Smooth muscle cell (in vitro differentiated cells): ENCODE results near the gene C1orf115. TPM values are rescaled to one million over a fixed set of nuclear protein-coding genes. Genes with fewer than 3 reads are reported as not detected.
A peak's percentile ranks its signal among the peaks of the same experiment; 100 is the strongest.

Experiments
- DNase-seq: peaks from one replicate; lab custom pipeline; 2025; ENCODE audit not compliant: unreplicated experiment; lab: John Stamatoyannopoulos, UW
- H2AFZ ChIP-seq: fragments of 200-600 bp; sonication (generic); 2 replicates; pipeline ENCODE4 v1.6.0; 2016; ENCODE audit warnings: antibody characterized with exemption, low read depth, mild to moderate bottlenecking
- H3F3A ChIP-seq: fragments of 200-600 bp; sonication (generic); 2 replicates; pipeline ENCODE4 v1.6.0; 2017; ENCODE audit warnings: antibody characterized with exemption, low read depth
- H3K27ac ChIP-seq: fragments of 200-600 bp; sonication (generic); 2 replicates; pipeline ENCODE4 v1.5.1; 2016; ENCODE audit warnings: low read depth, mild to moderate bottlenecking
- H3K27me3 ChIP-seq: fragments of 200-600 bp; sonication (generic); 2 replicates; pipeline ENCODE4 v1.6.1; 2016; ENCODE audit warnings: low read depth, mild to moderate bottlenecking
- H3K36me3 ChIP-seq: fragments of 200-600 bp; sonication (generic); 2 replicates; pipeline ENCODE4 v1.5.1; 2016; ENCODE audit warnings: low read depth
- H3K4me1 ChIP-seq: fragments of 200-600 bp; sonication (generic); 2 replicates; pipeline ENCODE4 v1.5.1; 2016; ENCODE audit warnings: low read depth
- H3K4me2 ChIP-seq: fragments of 200-600 bp; sonication (generic); 2 replicates; pipeline ENCODE4 v1.6.0; 2016; ENCODE audit warnings: mild to moderate bottlenecking
- H3K4me3 ChIP-seq: fragments of 200-600 bp; sonication (generic); 2 replicates; pipeline ENCODE4 v1.5.1; 2016; ENCODE audit warnings: mild to moderate bottlenecking
- H3K79me2 ChIP-seq: fragments of 200-600 bp; sonication (generic); 2 replicates; pipeline ENCODE4 v1.6.0; 2016; ENCODE audit warnings: low read depth, mild to moderate bottlenecking
- H3K9ac ChIP-seq: fragments of 200-600 bp; sonication (generic); 2 replicates; pipeline ENCODE4 v1.6.0; 2016; ENCODE audit warnings: low read depth
- H3K9me3 ChIP-seq: fragments of 200-600 bp; sonication (generic); replicated peaks from 2 replicates; pipeline ENCODE4 v1.5.1; 2016; ENCODE audit warnings: low read depth
- H4K20me1 ChIP-seq: fragments of 200-600 bp; sonication (generic); 2 replicates; pipeline ENCODE4 v1.6.0; 2016; ENCODE audit warnings: low read depth
- CTCF ChIP-seq: fragments of 200-600 bp; sonication (generic); IDR thresholded peaks from 2 replicates; pipeline ENCODE4 v1.5.1; 2017; ENCODE audit warnings: borderline replicate concordance, mild to moderate bottlenecking, antibody characterized with exemption; ENCODE audit not compliant: insufficient read depth, poor library complexity, severe bottlenecking
- WGBS: methylation state at CpG from one replicate; pipeline ENCODE4 v1.1.7; 2016; ENCODE audit warnings: low lambda C conversion rate; 5-methylcytosine and 5-hydroxymethylcytosine counted together
- polyA plus RNA-seq: library from polyadenylated mRNA; unstranded; fragments of >200 nt; fragmentation: Nextera tagmentation; extraction: Ambion mirVana; gene quantifications from 2 replicates; pipeline ENCODE4 v1.2.1, GENCODE V29; 2016
- total RNA-seq: library from RNA; depleted of rRNA; stranded (reverse); fragments of >200 nt; gene quantifications from 2 replicates; pipeline ENCODE4 v1.2.3, GENCODE V29; 2014

C1orf115 gene
- total and polyA plus RNA-seq, 2 experiments from 2014 or later, result 0.05 to 1.2 TPM

DNA sequence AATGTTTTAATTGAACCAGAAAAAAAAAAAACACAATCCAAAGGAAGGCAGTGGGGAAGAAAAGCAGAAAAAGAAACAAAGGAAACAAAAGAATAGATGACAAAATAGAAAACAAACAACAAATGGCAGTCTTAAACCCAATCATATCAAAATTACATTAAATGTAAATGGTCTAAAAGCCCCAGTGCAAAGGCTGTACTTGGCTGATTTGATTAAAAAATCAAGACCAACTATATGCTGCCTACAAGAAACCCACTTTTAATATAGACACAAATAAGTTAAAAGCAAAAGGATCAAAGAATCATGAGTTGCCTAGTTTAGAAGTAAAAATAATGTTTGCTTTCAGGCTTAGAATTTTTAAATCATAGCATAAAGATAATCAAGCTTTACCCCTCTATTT is 19.8 kb upstream of the C1orf115 start:
- H3K9ac ChIP-seq, result no peak overlapping the region
- no peak overlapping the region for H2AFZ ChIP-seq
- H3K4me2 ChIP-seq, result no peak overlapping the region
- no peaks in the 10 kb centered on the region for H3K79me2 ChIP-seq
- no peak overlapping the region for H3K4me3 ChIP-seq
- TF ChIP-seq CTCF, result no peak
- no peaks in the 10 kb centered on the region for H3K36me3 ChIP-seq
- peaks cover 7% of the 10 kb centered on the region for H3K27me3 ChIP-seq
- no peaks in the 10 kb centered on the region for H3F3A ChIP-seq
- no peaks in the 10 kb centered on the region for H3K9me3 ChIP-seq
- no peaks in the 10 kb centered on the region for H3K4me1 ChIP-seq
- no peak overlapping the region for H3K27ac ChIP-seq
- DNase-seq, result no peak
- H4K20me1 ChIP-seq, result no peaks in the 10 kb centered on the region

- Histone ChIP-seq H3K4me1 (no peaks in the 10 kb centered on the region), H3F3A (no peaks in the 10 kb centered on the region), H2AFZ (no peak overlapping the region), H3K27me3 (peaks cover 7% of the 10 kb centered on the region), H3K27ac (no peak overlapping the region), H3K36me3 (no peaks in the 10 kb centered on the region), H4K20me1 (no peaks in the 10 kb centered on the region), H3K4me2 (no peak overlapping the region), H3K9ac (no peak overlapping the region), H3K79me2 (no peaks in the 10 kb centered on the region), H3K9me3 (no peaks in the 10 kb centered on the region), H3K4me3 (no peak overlapping the region)
- WGBS, result 92% methylated on average over 1 of the region's 1 CpG
- DNase-seq, result no peak
- no peak for TF ChIP-seq CTCF
These were observed 16.2 kb upstream of the C1orf115 start for GRCh38 chr1:220673921-220674320.

GRCh38 chr1:220677251-220677650 is 12.9 kb upstream of the C1orf115 start:
- Histone ChIP-seq H3F3A (no peaks in the 10 kb centered on the region), H3K27ac (no peak overlapping the region), H3K4me1 (no peaks in the 10 kb centered on the region), H3K36me3 (no peaks in the 10 kb centered on the region), H3K27me3 (peaks cover 7% of the 10 kb centered on the region), H3K4me2 (no peak overlapping the region), H3K4me3 (no peak overlapping the region), H3K9me3 (no peaks in the 10 kb centered on the region), H3K9ac (no peak overlapping the region), H3K79me2 (no peaks in the 10 kb centered on the region), H2AFZ (no peak overlapping the region), H4K20me1 (no peaks in the 10 kb centered on the region)
- no peak for TF ChIP-seq CTCF
- WGBS, result 94% methylated on average over 2 of the region's 2 CpGs
- DNase-seq, result no peak

- Histone ChIP-seq H3F3A (no peaks in the 10 kb centered on the region), H3K9ac (no peak overlapping the region), H3K27ac (no peak overlapping the region), H3K79me2 (no peaks in the 10 kb centered on the region), H3K4me3 (no peak overlapping the region), H3K4me2 (no peak overlapping the region), H3K27me3 (no peaks in the 10 kb centered on the region), H2AFZ (no peak overlapping the region), H3K9me3 (no peaks in the 10 kb centered on the region), H3K36me3 (no peaks in the 10 kb centered on the region), H4K20me1 (no peaks in the 10 kb centered on the region), H3K4me1 (no peaks in the 10 kb centered on the region)
- peak; percentile 62 for TF ChIP-seq CTCF
- DNase-seq, result no peak
- 28% methylated on average over 7 of the region's 7 CpGs for WGBS
These were observed 10.0 kb upstream of the C1orf115 start for GRCh38 chr1:220680085-220680687.
